ENCODE measurements around the gene GARS1.
A peak's percentile ranks its signal among the peaks of the same experiment; 100 is the strongest.
"Not testable (repeated sequence)": the region's sequence is repeated elsewhere in the genome, so short reads cannot be mapped to it uniquely, and the experiment has no call there.

The GARS1 gene

GRCh38 chr7:30618080-30618676 lies 23.5 kb downstream of the GARS1 start:
- FAIRE-seq (no peak), DNase-seq (ENCODE audit: insufficient read length, low spot score) (no peak)

GRCh38 chr7:30618961-30619360 lies 24.3 kb downstream of the GARS1 start:
- DNase-seq (ENCODE audit: insufficient read length, low spot score) (no peak), FAIRE-seq (no peak)

DNA sequence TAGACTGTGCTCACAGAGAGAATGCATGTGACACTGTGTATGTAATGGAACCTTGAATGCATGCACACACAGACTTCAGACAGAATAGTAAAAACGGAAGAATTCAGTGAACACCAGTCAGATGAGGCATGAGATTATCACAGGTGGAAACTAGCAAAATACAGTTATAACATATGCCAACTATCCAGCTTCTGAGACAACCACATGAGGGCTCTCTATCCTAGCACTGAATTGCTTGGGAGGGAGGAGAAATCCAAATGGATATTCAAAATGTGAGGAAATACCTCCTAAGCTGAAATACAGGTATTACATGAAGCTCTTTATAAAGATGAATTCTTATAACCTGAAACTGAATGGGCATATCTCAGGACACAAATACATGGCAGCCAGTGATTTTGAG lies 30.6 kb downstream of the GARS1 start:
- no peak for FAIRE-seq
- DNase-seq (ENCODE audit: insufficient read length, low spot score): no peak

- FAIRE-seq (no peak), DNase-seq (ENCODE audit: insufficient read length, low spot score) (no peak)
Measured at GRCh38 chr7:30627026-30627425, 32.3 kb downstream of the GARS1 start.

DNA sequence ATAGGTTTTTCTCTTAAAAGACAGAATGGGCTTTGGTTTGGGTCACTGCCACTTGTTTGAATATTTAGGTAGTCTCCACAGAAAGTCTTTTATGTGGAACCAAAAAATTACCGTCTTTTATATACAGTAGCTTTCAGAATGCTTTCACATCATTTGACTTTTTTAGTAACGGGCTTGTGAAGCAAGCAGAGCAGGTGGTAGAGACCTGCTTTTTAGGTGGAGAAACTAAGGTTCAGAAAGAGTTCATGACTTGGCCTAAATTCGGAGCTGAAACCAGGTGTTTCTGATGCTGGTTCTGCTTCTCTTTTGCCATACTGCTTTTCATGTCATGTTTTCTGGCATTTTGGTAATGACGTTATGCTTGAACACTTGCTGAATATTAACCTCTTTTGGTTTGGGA lies 36.3 kb downstream of the GARS1 start:
- DNase-seq (ENCODE audit: insufficient read length, low spot score): no peak
- peak; percentile 52 for FAIRE-seq

DNA sequence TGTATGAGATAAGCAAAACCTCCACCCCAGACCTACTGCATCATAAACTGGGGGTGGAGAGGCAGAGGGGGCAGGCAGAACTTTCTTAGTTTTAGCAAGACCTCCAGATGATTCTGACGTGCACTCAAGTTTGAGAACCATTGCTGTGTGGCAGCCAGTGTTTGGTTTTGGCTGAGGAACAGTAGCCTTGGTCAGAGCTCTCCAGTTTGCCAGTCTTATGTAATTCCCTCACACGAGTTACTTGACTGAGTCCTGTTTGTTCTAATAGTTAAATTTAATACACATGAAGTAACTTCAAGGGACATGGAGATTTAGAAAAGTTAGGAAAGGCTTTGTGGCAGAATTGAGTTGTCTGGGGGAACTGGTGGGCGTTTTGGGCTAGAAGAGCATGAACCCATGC lies 38.5 kb downstream of the GARS1 start:
- FAIRE-seq (no peak), DNase-seq (ENCODE audit: insufficient read length, low spot score) (no peak)

DNA sequence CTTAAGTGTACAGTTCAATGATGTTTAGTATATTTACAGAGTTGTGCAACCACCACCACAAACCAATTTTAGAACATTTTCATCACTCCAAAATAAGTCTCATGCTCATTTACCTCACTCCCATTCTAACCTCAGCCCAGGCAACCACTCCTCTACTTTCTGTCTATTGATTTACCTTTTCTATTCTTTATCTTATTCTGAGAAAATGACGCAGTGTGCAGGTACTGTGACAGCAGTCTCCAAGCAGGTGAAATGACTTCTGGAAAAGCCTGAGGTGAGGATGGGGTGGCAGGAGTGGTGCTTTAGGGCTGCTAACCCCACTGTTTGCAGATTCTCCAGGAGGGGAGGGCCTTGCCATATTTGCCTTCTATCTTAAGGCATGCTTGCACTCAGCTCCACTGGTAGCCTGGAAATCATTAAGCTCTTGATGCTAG lies 39.5 kb downstream of the GARS1 start:
- no peak for DNase-seq (ENCODE audit: insufficient read length, low spot score)
- no peak for FAIRE-seq

DNA sequence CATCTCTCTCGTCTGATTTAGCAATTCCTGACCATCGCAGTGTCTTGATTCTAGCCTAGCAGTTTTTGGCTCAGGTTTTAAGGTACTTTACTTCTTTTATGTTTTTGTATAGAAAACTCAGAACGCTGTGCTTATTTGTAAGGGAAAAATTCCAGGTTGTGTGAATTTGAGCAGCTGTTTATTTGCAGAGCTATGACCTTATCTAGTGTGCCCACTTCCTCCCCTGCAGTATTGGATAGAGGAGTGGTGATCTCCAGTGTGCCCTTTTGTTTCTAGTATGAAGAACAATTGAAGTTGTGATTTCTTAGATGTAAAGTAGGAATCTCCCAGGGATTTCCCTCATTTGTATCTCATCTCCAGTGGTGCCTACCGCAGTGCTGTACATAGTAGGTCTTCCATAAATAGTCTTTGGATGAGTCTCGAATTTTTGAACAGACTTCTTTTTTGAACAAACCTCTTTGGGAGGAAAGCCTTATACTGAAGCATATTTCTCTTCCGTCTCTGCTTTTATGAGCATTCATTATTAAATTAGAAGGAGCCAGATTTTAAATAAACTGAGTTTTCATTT lies 40.0 kb downstream of the GARS1 start:
- no peak for DNase-seq (ENCODE audit: insufficient read length, low spot score)
- FAIRE-seq: no peak

DNA sequence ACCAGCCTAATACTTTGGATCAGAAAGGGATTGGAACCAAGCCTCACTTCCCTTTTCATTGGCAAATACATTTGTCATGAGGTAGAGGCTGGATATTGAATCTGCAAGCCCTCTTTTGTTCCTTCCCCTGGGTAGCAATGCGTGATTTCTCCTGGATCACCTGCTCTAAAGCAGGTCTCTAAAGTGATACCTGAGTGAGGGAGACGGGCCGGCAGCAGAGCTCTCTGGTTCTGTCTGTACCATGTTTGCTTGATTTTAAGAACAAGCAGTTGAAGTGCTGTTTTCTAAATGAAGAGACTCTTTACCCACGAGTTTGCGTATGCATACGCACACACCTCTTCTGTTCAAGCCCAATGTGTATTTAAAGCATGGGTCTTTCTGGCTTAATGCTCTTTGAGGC lies 41.1 kb downstream of the GARS1 start:
- DNase-seq (ENCODE audit: insufficient read length, low spot score): no peak

DNA sequence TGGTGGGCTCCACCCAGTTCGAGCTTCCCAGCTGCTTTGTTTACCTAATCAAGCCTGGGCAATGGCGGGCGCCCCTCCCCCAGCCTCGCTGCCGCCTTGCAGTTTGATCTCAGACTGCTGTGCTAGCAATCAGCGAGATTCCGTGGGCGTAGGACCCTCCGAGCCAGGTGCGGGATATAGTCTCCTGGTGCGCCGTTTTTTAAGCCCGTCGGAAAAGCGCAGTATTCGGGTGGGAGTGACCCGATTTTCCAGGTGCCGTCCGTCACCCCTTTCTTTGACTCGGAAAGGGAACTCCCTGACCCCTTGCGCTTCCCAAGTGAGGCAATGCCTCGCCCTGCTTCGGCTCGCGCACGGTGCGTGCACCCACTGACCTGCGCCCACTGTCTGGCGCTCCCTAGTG lies 47.6 kb downstream of the GARS1 start:
- not testable (repeated sequence) for DNase-seq (ENCODE audit: insufficient read length, low spot score); FAIRE-seq

More for the DNA sequence above, 41.1 kb downstream of the GARS1 start:
- FAIRE-seq: no peak

GRCh38 chr7:30642789-30643188 lies 48.1 kb downstream of the GARS1 start:
- DNase-seq (ENCODE audit: insufficient read length, low spot score): no peak
- no peak for FAIRE-seq

DNA sequence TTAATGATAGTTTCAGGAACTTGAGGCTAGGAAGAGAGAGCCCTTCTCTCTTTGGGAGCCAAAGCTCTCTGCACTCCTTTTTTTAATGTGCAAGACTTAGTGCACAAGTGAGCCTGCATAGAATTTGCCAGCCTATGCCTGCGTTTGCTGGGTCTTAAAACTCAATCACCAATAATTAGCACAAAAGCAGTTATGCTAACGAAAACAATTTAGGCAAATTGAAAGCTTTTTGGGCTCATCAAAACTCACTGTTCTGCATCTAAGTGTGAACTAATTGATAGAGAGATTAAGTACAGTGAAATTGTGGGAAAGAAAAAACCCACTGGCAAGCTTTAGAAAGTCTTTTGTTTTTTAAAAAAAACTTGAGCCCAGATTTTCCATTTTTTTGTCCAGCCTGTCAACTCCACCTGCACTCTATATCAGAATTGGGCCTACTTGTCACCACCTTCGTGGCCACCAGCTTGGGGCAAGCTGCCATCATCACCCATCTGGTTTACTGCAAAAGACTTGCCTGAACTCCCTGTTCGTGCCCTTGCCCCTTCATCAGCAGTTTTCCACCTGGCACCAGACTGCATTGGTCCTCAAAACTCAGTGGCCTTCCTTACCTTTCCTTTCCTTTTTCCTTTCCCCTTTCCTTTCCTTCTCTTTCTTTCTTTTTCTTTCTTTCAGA lies 49.7 kb downstream of the GARS1 start:
- no peak for DNase-seq (ENCODE audit: insufficient read length, low spot score)
- no peak for FAIRE-seq

DNA sequence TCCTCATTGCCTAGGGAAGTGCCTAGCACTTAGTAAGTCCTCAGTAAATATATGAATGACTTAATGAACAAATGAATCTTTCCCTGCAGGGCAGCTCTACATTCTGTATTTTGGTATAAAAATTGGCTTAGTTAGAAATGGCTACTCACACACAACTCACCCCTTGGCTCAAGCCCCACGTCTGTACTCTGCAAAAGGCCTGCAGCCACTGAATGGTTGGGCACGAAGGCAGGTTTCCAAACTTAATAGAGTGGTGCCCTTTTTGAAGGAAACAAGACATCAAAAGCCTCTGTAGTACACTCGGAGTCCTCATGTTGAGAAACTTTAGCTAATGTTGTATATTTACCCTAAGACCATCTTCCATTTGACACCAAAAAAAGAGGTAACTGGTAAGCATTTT lies 51.0 kb downstream of the GARS1 start:
- FAIRE-seq: no peak
- no peak for DNase-seq (ENCODE audit: insufficient read length, low spot score)

GRCh38 chr7:30646154-30646553 lies 51.5 kb downstream of the GARS1 start:
- FAIRE-seq (no peak), DNase-seq (ENCODE audit: insufficient read length, low spot score) (no peak)

DNA sequence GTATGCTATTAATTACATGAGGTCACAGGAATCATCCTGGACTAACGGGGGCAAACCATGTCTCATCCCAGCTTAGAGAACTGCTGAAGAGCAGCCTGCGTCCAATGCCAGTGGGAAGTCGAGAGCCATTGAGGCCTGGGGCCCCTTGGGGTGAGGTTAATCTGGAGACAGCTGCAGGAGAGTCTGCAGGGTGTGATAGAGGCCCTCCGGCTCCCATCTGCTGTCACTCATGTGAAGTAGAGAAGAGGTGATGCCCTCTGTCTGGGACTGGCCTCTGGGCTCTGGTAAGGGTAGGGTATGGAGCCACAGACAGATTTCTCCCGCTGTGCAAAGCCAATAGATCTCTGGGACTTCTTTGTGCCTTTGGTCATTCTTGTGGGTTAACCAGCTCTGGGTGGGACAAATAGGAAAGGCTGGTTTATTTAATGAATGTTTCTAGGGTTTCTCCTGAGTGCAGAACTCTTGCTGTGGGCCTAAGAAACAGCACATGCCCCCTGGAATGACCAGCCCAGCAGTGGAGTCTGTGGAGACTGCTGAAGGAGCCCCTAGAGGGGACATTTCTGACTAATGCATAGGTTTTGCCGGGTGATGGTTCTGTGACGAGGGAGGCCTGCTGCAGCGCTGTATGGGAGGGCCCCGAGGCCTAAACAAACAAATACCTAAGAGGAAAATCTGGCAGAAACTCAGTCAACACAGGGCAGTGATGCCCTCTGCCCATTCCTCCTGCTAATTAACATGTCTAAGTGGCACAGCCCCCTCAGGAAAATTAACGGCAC lies 53.1 kb downstream of the GARS1 start:
- FAIRE-seq (no peak), DNase-seq (ENCODE audit: insufficient read length, low spot score) (no peak)

GRCh38 chr7:30648744-30649540 lies 54.3 kb downstream of the GARS1 start:
- no peak for FAIRE-seq
- DNase-seq (ENCODE audit: insufficient read length, low spot score): no peak

- FAIRE-seq (no peak), DNase-seq (ENCODE audit: insufficient read length, low spot score) (no peak)
Measured at GRCh38 chr7:30649717-30650420, 55.2 kb downstream of the GARS1 start.

DNA sequence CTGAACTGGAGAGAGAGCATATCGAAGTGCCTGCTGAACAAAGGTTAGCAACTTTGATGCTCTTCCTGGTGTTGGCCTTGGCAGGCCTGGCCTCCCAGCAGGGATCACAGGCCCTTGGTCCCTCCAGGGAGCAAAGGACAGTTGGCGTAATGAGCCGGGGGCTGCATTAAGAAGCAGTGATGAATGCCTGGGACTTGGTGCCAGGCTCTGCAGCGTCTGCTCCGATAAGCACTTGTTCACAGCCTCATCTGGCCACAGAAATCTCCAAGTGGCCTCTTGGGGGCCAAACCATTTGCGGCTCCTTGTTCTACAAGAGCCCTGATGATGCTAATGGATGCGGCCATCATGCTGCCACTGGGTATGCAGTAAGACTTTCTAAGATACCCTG lies 55.7 kb downstream of the GARS1 start:
- no peak for DNase-seq (ENCODE audit: insufficient read length, low spot score)
- no peak for FAIRE-seq

GRCh38 chr7:30652132-30652531 lies 57.5 kb downstream of the GARS1 start:
- no peak for FAIRE-seq

More at GRCh38 chr7:30652132-30652531, 57.5 kb downstream of the GARS1 start:
- no peak for DNase-seq (ENCODE audit: insufficient read length, low spot score)
